Endothelial cell (in vitro differentiated cells): ENCODE data around the gene POU2F2. TPM values are rescaled to one million over a fixed set of nuclear protein-coding genes. Genes with fewer than 3 reads are reported as not detected.

ENCODE experiments used
- DNase-seq: peaks from one replicate; pipeline ENCODE4 v3.0.0; 2021; ENCODE audit warnings: low spot score
- H3K27ac Mint-ChIP-seq: one replicate; pipeline ENCODE4 v1.8.0; 2021; ENCODE audit warnings: mixed read lengths, inconsistent platforms; ENCODE audit not compliant: unreplicated experiment
- H3K27me3 Mint-ChIP-seq: one replicate; pipeline ENCODE4 v1.8.0; 2021; ENCODE audit warnings: mild to moderate bottlenecking, moderate library complexity, mixed read lengths, inconsistent platforms; ENCODE audit not compliant: unreplicated experiment
- H3K36me3 Mint-ChIP-seq: one replicate; pipeline ENCODE4 v1.8.0; 2021; ENCODE audit warnings: mild to moderate bottlenecking, low read depth, mixed read lengths, inconsistent platforms; ENCODE audit not compliant: unreplicated experiment
- H3K4me1 Mint-ChIP-seq: one replicate; pipeline ENCODE4 v1.8.0; 2021; ENCODE audit warnings: mild to moderate bottlenecking, mixed read lengths, inconsistent platforms; ENCODE audit not compliant: unreplicated experiment
- H3K4me3 Mint-ChIP-seq: one replicate; pipeline ENCODE4 v1.8.0; 2021; ENCODE audit warnings: mild to moderate bottlenecking, mixed read lengths, inconsistent platforms; ENCODE audit not compliant: unreplicated experiment
- H3K9me3 Mint-ChIP-seq: one replicate; pipeline ENCODE4 v1.8.0; 2021; ENCODE audit warnings: mixed read lengths, inconsistent platforms; ENCODE audit not compliant: unreplicated experiment
- CTCF ChIP-seq: fragments of 200-600 bp; sonication (generic); IDR thresholded peaks from one replicate; pipeline ENCODE4 v1.5.0; 2021; ENCODE audit warnings: antibody characterized with exemption; ENCODE audit not compliant: unreplicated experiment
- total RNA-seq: library from RNA; stranded (reverse); fragmentation: NEBNext Ultra II Directional; extraction: Animal tissue kit (Norgen Biotek cat#: 25700); gene quantifications from one replicate; pipeline ENCODE4 v1.2.1, GENCODE V29; 2021; ENCODE audit not compliant: unreplicated experiment

POU2F2 gene
- total RNA-seq, 1 donor from 2014 or later: 5.7 TPM

- H3K4me1 Mint-ChIP-seq: peaks cover 19% of the 10 kb centered on the region
- H3K4me3 Mint-ChIP-seq: no peak overlapping the region
- H3K27me3 Mint-ChIP-seq: peaks cover 10% of the 10 kb centered on the region
- no peaks in the 10 kb centered on the region for H3K9me3 Mint-ChIP-seq
- no peak for DNase-seq
- no peak overlapping the region for H3K27ac Mint-ChIP-seq
- no peak for TF ChIP-seq CTCF
- H3K36me3 Mint-ChIP-seq: peaks cover 2% of the 10 kb centered on the region
Measured at GRCh38 chr19:42151782-42152684, 19.8 kb upstream of the POU2F2 start.

GRCh38 chr19:42150911-42151361 is 18.7 kb upstream of the POU2F2 start:
- Mint-ChIP-seq H3K4me1 (peaks cover 17% of the 10 kb centered on the region), H3K36me3 (peaks cover 4% of the 10 kb centered on the region), H3K4me3 (no peak overlapping the region), H3K9me3 (no peaks in the 10 kb centered on the region), H3K27ac (no peak overlapping the region), H3K27me3 (peaks cover 15% of the 10 kb centered on the region)
- no peak for TF ChIP-seq CTCF
- DNase-seq: no peak

- Mint-ChIP-seq H3K4me3 (no peak overlapping the region), H3K4me1 (peaks cover 12% of the 10 kb centered on the region), H3K9me3 (no peaks in the 10 kb centered on the region), H3K36me3 (peaks cover 4% of the 10 kb centered on the region), H3K27ac (no peak overlapping the region), H3K27me3 (peaks cover 15% of the 10 kb centered on the region)
- TF ChIP-seq CTCF: no peak
- DNase-seq: no peak
Measured at GRCh38 chr19:42150364-42150763, 18.1 kb upstream of the POU2F2 start.

GRCh38 chr19:42149447-42150202 is 17.4 kb upstream of the POU2F2 start:
- peaks cover 6% of the 10 kb centered on the region for H3K4me1 Mint-ChIP-seq
- no peak overlapping the region for H3K4me3 Mint-ChIP-seq
- H3K27me3 Mint-ChIP-seq: peaks cover 15% of the 10 kb centered on the region
- no peaks in the 10 kb centered on the region for H3K9me3 Mint-ChIP-seq
- H3K36me3 Mint-ChIP-seq: peaks cover 4% of the 10 kb centered on the region
- TF ChIP-seq CTCF: no peak
- DNase-seq: no peak
- no peak overlapping the region for H3K27ac Mint-ChIP-seq
